NCI-H2171 (cell line): ENCODE results near the gene MAP3K14.

Experiments
- DNase-seq: peaks from one replicate; lab custom pipeline; 2025; lab: John Stamatoyannopoulos, UW

MAP3K14 gene

GRCh38 chr17:45222289-45222995, 94.4 kb downstream of the MAP3K14 start:
- no peak for DNase-seq

GRCh38 chr17:45222014-45222288, 94.9 kb downstream of the MAP3K14 start:
- DNase-seq, result no peak

- no peak for DNase-seq
Observed at GRCh38 chr17:45221081-45222013, 95.5 kb downstream of the MAP3K14 start, which contains the start of gene FMNL1. Gene FMNL1 (plus strand): TSS chr17:45221885. CDS start chr17:45222125, 240 bp downstream.

GRCh38 chr17:45220079-45220478, 96.7 kb downstream of the MAP3K14 start:
- no peak for DNase-seq

GRCh38 chr17:45218895-45219661, 97.7 kb downstream of the MAP3K14 start:
- peak; percentile 65 for DNase-seq
